ENCODE data around the gene ATP6V0B.

GRCh38 chr1:43999455-43999854 lies 24.7 kb downstream of the ATP6V0B start:
- no peak for TF ChIP-seq CTCF (IDR thresholded peaks at IDR 0.05; ENCODE audit: low read depth, low read length)
- no peak for TF ChIP-seq EZH2phosphoT487 (IDR thresholded peaks at IDR 0.05; ENCODE audit: low read depth)
